ENCODE data around the gene IFNA17. TPM values are rescaled to one million over a fixed set of nuclear protein-coding genes. Genes with fewer than 3 reads are reported as not detected.

IFNA17 gene
- total RNA-seq, 2 donors from 2014 or later, result not detected

GRCh38 chr9:21255538-21256212 lies 27.7 kb upstream of the IFNA17 start:
- TF ChIP-seq CTCF (IDR thresholded peaks at IDR 0.05), result no peak
- no peak for ATAC-seq (ENCODE audit: insufficient number of reproducible peaks, low FRiP score, low read depth)
- no peak overlapping the region for H3K27ac ChIP-seq

DNA sequence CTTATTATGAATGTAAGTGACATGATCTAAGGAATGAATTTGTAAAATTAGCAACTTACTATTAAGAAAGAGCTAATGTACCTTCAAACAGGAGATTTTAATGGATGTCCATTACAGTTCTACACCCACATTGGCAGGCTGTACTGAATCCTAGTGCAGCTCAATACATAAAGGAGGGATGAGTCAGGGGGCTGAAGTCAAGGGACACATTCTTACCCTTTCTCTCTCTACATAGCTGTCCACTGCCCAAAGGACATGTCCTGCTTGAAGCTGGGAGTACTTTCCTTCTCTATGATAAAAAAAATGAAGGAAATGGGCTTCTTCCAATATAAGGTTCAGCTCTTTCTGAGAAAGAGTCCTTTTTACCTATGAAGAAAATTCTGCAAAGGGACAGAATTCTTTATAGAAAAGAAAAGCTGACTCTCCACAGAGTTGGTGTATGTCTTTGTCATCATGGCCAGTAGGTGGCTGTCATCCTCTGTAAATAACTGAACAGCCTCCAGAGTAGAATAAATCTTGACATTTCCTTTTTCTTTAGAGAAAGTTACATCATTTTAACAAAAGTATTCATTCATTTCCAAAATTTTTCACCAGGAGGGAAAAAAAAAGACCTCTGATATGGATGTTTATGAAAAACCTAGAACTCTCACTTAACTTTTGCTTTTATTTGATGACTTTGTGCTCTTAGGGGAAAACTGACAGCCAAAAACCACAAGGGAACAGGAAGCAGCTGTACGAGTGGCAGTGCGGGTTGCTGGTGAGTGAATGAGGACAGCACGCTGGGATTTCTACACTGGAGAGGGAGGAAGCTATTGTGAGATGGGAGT lies 24.9 kb upstream of the IFNA17 start:
- no peaks in the 10 kb centered on the region for H3K36me3 ChIP-seq
- ATAC-seq (ENCODE audit: insufficient number of reproducible peaks, low FRiP score, low read depth) (peak; percentile 39), DNase-seq (ENCODE audit: low spot score) (no peak)
- H3K27ac ChIP-seq, result no peak overlapping the region
- no peaks in the 10 kb centered on the region for H3K9me3 ChIP-seq
- no peaks in the 10 kb centered on the region for H3K27me3 ChIP-seq (replicated peaks; ENCODE audit: insufficient read depth)
- H3K4me1 ChIP-seq (ENCODE audit: control insufficient read depth in 1 of 2, low read depth in 2 of 2), result peaks cover 0 to 3% of the 10 kb centered on the region in 2 donors
- TF ChIP-seq CTCF (IDR thresholded peaks at IDR 0.05), result peak; percentile 27
- H3K4me3 ChIP-seq, result no peak overlapping the region

More at GRCh38 chr9:21255538-21256212, 27.7 kb upstream of the IFNA17 start:
- Histone ChIP-seq H3K36me3 (no peaks in the 10 kb centered on the region), H3K27me3 (replicated peaks; ENCODE audit: insufficient read depth) (no peaks in the 10 kb centered on the region), H3K9me3 (no peaks in the 10 kb centered on the region), H3K4me3 (no peak overlapping the region), H3K4me1 (ENCODE audit: control insufficient read depth in 1 of 2, low read depth in 2 of 2) (peaks cover 0 to 3% of the 10 kb centered on the region in 2 donors)
- DNase-seq (ENCODE audit: low spot score), result no peak

- ATAC-seq (ENCODE audit: insufficient number of reproducible peaks, low FRiP score, low read depth), result no peak
These were observed 23.6 kb upstream of the IFNA17 start for GRCh38 chr9:21251638-21252037.

GRCh38 chr9:21251190-21251589 lies 23.2 kb upstream of the IFNA17 start:
- no peaks in the 10 kb centered on the region for H3K9me3 ChIP-seq
- no peak overlapping the region for H3K4me3 ChIP-seq
- DNase-seq (ENCODE audit: low spot score) (no peak), ATAC-seq (ENCODE audit: insufficient number of reproducible peaks, low FRiP score, low read depth) (no peak)
- no peak for TF ChIP-seq CTCF (IDR thresholded peaks at IDR 0.05)
- peaks cover 0 to 3% of the 10 kb centered on the region in 2 donors for H3K4me1 ChIP-seq (ENCODE audit: control insufficient read depth in 1 of 2, low read depth in 2 of 2)
- H3K36me3 ChIP-seq, result no peaks in the 10 kb centered on the region
- H3K27me3 ChIP-seq (replicated peaks; ENCODE audit: insufficient read depth), result no peaks in the 10 kb centered on the region
- no peak overlapping the region for H3K27ac ChIP-seq

More at GRCh38 chr9:21251638-21252037, 23.6 kb upstream of the IFNA17 start:
- TF ChIP-seq CTCF (IDR thresholded peaks at IDR 0.05), result no peak
- no peak for DNase-seq (ENCODE audit: low spot score)
- no peaks in the 10 kb centered on the region for H3K9me3 ChIP-seq
- no peak overlapping the region for H3K27ac ChIP-seq
- no peaks in the 10 kb centered on the region for H3K36me3 ChIP-seq
- no peaks in the 10 kb centered on the region for H3K27me3 ChIP-seq (replicated peaks; ENCODE audit: insufficient read depth)
- H3K4me3 ChIP-seq, result no peak overlapping the region
- peaks cover 0 to 3% of the 10 kb centered on the region in 2 donors for H3K4me1 ChIP-seq (ENCODE audit: control insufficient read depth in 1 of 2, low read depth in 2 of 2)

- Histone ChIP-seq H3K4me3 (no peak overlapping the region), H3K4me1 (ENCODE audit: control insufficient read depth in 1 of 2, low read depth in 2 of 2) (no peaks in the 10 kb centered on the region), H3K36me3 (no peaks in the 10 kb centered on the region), H3K9me3 (no peaks in the 10 kb centered on the region), H3K27ac (no peak overlapping the region), H3K27me3 (replicated peaks; ENCODE audit: insufficient read depth) (no peaks in the 10 kb centered on the region)
- ATAC-seq (ENCODE audit: insufficient number of reproducible peaks, low FRiP score, low read depth) (no peak), DNase-seq (ENCODE audit: low spot score) (no peak)
- TF ChIP-seq CTCF (IDR thresholded peaks at IDR 0.05), result no peak
These were observed 16.8 kb upstream of the IFNA17 start for GRCh38 chr9:21244836-21245235.
